GM23338 (cell line): Measurements from ENCODE around the gene SNTG2. TPM values are rescaled to one million over a fixed set of nuclear protein-coding genes. Genes with fewer than 3 reads are reported as not detected.

ENCODE experiments used
- ATAC-seq: fragments of 200-7000 bp; cut with Tn5 transposase; 3 replicates; pipeline ENCODE4 v1.9.1; 2020
- DNase-seq: peaks from one replicate; pipeline ENCODE4 v3.0.0-alpha.2; 2015; ENCODE audit warnings: low spot score
- H2AFZ ChIP-seq: fragments of 200-600 bp; sonication (generic); 2 replicates; pipeline ENCODE4 v1.8.0; 2016; ENCODE audit warnings: antibody characterized with exemption, mild to moderate bottlenecking, moderate library complexity
- H3F3A ChIP-seq: fragments of 200-600 bp; sonication (generic); replicated peaks from 2 replicates; pipeline ENCODE4 v1.8.0; 2017; ENCODE audit warnings: antibody characterized with exemption, mixed run types, low read depth
- H3K27ac ChIP-seq: fragments of 200-600 bp; sonication (generic); 2 replicates; pipeline ENCODE4 v1.6.1; 2016; ENCODE audit warnings: low read depth
- H3K27me3 ChIP-seq: fragments of 200-600 bp; sonication (generic); 2 replicates; pipeline ENCODE4 v1.8.0; 2016; ENCODE audit warnings: mild to moderate bottlenecking, mixed run types, moderate library complexity; ENCODE audit not compliant: insufficient read depth
- H3K36me3 ChIP-seq: fragments of 200-600 bp; sonication (generic); 2 replicates; pipeline ENCODE4 v1.8.0; 2016; ENCODE audit warnings: mild to moderate bottlenecking; ENCODE audit not compliant: insufficient read depth
- H3K4me1 ChIP-seq: fragments of 200-600 bp; sonication (generic); 2 replicates; pipeline ENCODE4 v1.8.0; 2016; ENCODE audit warnings: mild to moderate bottlenecking, moderate library complexity; ENCODE audit not compliant: insufficient read depth
- H3K4me2 ChIP-seq: fragments of 200-600 bp; sonication (generic); 2 replicates; pipeline ENCODE4 v1.7.1; 2017; ENCODE audit warnings: mixed run types
- H3K4me3 ChIP-seq: fragments of 200-600 bp; sonication (generic); 2 replicates; pipeline ENCODE4 v1.6.1; 2016; ENCODE audit warnings: mixed run types
- H3K79me2 ChIP-seq: fragments of 200-600 bp; sonication (generic); replicated peaks from 2 replicates; pipeline ENCODE4 v1.8.0; 2017; ENCODE audit warnings: mild to moderate bottlenecking; ENCODE audit not compliant: insufficient read depth
- H3K9me2 ChIP-seq: fragments of 200-600 bp; sonication (generic); 2 replicates; pipeline ENCODE4 v1.8.0; 2017; ENCODE audit not compliant: insufficient read depth
- H4K20me1 ChIP-seq: fragments of 200-600 bp; sonication (generic); replicated peaks from 2 replicates; pipeline ENCODE4 v1.8.0; 2017; ENCODE audit warnings: mild to moderate bottlenecking; ENCODE audit not compliant: insufficient read depth
- H3K27ac Mint-ChIP-seq: 2 replicates; pipeline ENCODE4 v1.8.0; 2020; ENCODE audit warnings: inconsistent platforms, mild to moderate bottlenecking, moderate library complexity, mixed read lengths
- H3K27me3 Mint-ChIP-seq: 3 replicates; pipeline ENCODE4 v1.8.0; 2022; ENCODE audit warnings: low read depth, mild to moderate bottlenecking, moderate library complexity, mixed read lengths, inconsistent platforms; ENCODE audit not compliant: insufficient read depth, poor library complexity
- H3K36me3 Mint-ChIP-seq: 3 replicates; pipeline ENCODE4 v1.8.0; 2021; ENCODE audit warnings: low read depth, mild to moderate bottlenecking, inconsistent platforms, moderate library complexity, mixed read lengths
- H3K4me1 Mint-ChIP-seq: 3 replicates; pipeline ENCODE4 v1.8.0; 2020; ENCODE audit warnings: mild to moderate bottlenecking, inconsistent platforms, mixed read lengths
- H3K4me3 Mint-ChIP-seq: 3 replicates; pipeline ENCODE4 v1.8.0; 2021; ENCODE audit warnings: moderate library complexity, mild to moderate bottlenecking, inconsistent platforms, mixed read lengths
- H3K9me3 Mint-ChIP-seq: 3 replicates; pipeline ENCODE4 v1.8.0; 2020; ENCODE audit warnings: moderate library complexity, mild to moderate bottlenecking, inconsistent platforms, mixed read lengths
- CTCF ChIP-seq, 2 experiments: fragments of 200-600 bp in 1 of 2; sonication (generic) in 1 of 2; conservative IDR thresholded peaks; 2 replicates each; pipeline versions ENCODE4 v1.5.1 to v1.6.1; 2016 to 2017; ENCODE audit warnings: antibody characterized with exemption in 2 of 2, low read depth in 2 of 2, mild to moderate bottlenecking in 2 of 2, moderate library complexity in 1 of 2
- ETS1 ChIP-seq: IDR thresholded peaks from 2 replicates; pipeline ENCODE4 v1.6.1; 2016; ENCODE audit warnings: antibody characterized with exemption
- JUNB ChIP-seq: IDR thresholded peaks from one replicate; pipeline ENCODE4 v1.6.1; 2016; ENCODE audit warnings: antibody characterized with exemption; ENCODE audit not compliant: unreplicated experiment
- POLR2AphosphoS5 ChIP-seq: IDR thresholded peaks from 2 replicates; pipeline ENCODE4 v1.6.1; 2016; ENCODE audit warnings: antibody characterized with exemption, low read depth
- REST ChIP-seq: IDR thresholded peaks from one replicate; pipeline ENCODE4 v1.6.1; 2018; ENCODE audit warnings: antibody characterized with exemption; ENCODE audit not compliant: unreplicated experiment
- ZNF114 ChIP-seq: fragments of 250-450 bp; sonication (Bioruptor Pico); IDR thresholded peaks from 2 replicates; pipeline ENCODE4 v1.5.0; 2020; ENCODE audit warnings: mild to moderate bottlenecking, moderate library complexity
- polyA plus RNA-seq: library from polyadenylated mRNA; unstranded; fragments of >200 nt; fragmentation: Nextera tagmentation; extraction: Ambion mirVana; gene quantifications from 2 replicates; pipeline ENCODE4 v1.2.1, GENCODE V29; 2016
- total RNA-seq: library from RNA; depleted of rRNA; stranded (reverse); fragments of >200 nt; shearing (Covaris generic); gene quantifications from 2 replicates; pipeline ENCODE4 v1.2.3, GENCODE V29; 2014

The SNTG2 gene
- total and polyA plus RNA-seq, 2 experiments from 2014 or later, result 27.5 to 60.4 TPM

GRCh38 chr2:981759-982158, 31.1 kb downstream of the SNTG2 start (continued):
- no peak for TF ChIP-seq REST

- Histone ChIP-seq H3K27me3 (no peaks in the 10 kb centered on the region), H3K9me2 (no peaks in the 10 kb centered on the region), H3K4me2 (peak overlapping the region; percentile 18; the same call in 1 of the 2 replicates), H2AFZ (no peak overlapping the region), H3K27ac (no peak overlapping the region), H3K79me2 (peaks cover 87% of the 10 kb centered on the region), H3K4me3 (no peak overlapping the region), H4K20me1 (peaks cover 55% of the 10 kb centered on the region), H3K4me1 (peaks cover 16% of the 10 kb centered on the region), H3F3A (peaks cover 10% of the 10 kb centered on the region; the same call in 1 of the 2 replicates), H3K36me3 (peaks cover 4% of the 10 kb centered on the region; the same call in 1 of the 2 replicates)
- TF ChIP-seq CTCF (conservative IDR thresholded peaks at IDR 0.05; ENCODE audit: low read depth in 2 of 2) (peak in 1 of 2 experiments; percentile 25; a peak in 1 of 4 replicates), JUNB (no peak)
- peak; percentile 71 for ATAC-seq
- no peak for DNase-seq
- Mint-ChIP-seq H3K27me3 (peaks cover 8% of the 10 kb centered on the region), H3K4me1 (peaks cover 35% of the 10 kb centered on the region), H3K27ac (no peak overlapping the region), H3K36me3 (peaks cover 37% of the 10 kb centered on the region), H3K4me3 (no peak overlapping the region), H3K9me3 (no peaks in the 10 kb centered on the region)
Observed at GRCh38 chr2:985317-985898, 34.8 kb downstream of the SNTG2 start.

- H3K4me1 Mint-ChIP-seq, result peaks cover 37% of the 10 kb centered on the region
- no peaks in the 10 kb centered on the region for H3K9me3 Mint-ChIP-seq
- DNase-seq (no peak), ATAC-seq (no peak)
- Histone ChIP-seq H2AFZ (no peak overlapping the region), H4K20me1 (peaks cover 52% of the 10 kb centered on the region), H3K27ac (no peak overlapping the region), H3K27me3 (no peaks in the 10 kb centered on the region), H3K4me1 (peaks cover 16% of the 10 kb centered on the region), H3K4me3 (no peak overlapping the region), H3K4me2 (no peak overlapping the region), H3K9me2 (no peaks in the 10 kb centered on the region), H3K36me3 (no peaks in the 10 kb centered on the region), H3F3A (no peaks in the 10 kb centered on the region), H3K79me2 (peaks cover 86% of the 10 kb centered on the region)
- H3K27me3 Mint-ChIP-seq, result peaks cover 6% of the 10 kb centered on the region
- peaks cover 18% of the 10 kb centered on the region for H3K36me3 Mint-ChIP-seq
- H3K4me3 Mint-ChIP-seq, result no peak overlapping the region
- H3K27ac Mint-ChIP-seq, result no peak overlapping the region
- TF ChIP-seq ETS1 (no peak), POLR2AphosphoS5 (no peak), JUNB (no peak), REST (no peak), CTCF (conservative IDR thresholded peaks at IDR 0.05; ENCODE audit: low read depth in 2 of 2) (no peak), ZNF114 (CRISPR knock-in tag) (no peak)
Observed at GRCh38 chr2:987789-988188, 37.1 kb downstream of the SNTG2 start.
